IPS-18a (cell line): ENCODE measurements around the gene PAQR5.
"Not testable (repeated sequence)": the region's sequence is repeated elsewhere in the genome, so short reads cannot be mapped to it uniquely, and the experiment has no call there.

Experiments
- H3K27ac ChIP-seq: one replicate; pipeline ENCODE4 v1.5.1; 2013; ENCODE audit warnings: low read length
- H3K27me3 ChIP-seq: one replicate; pipeline ENCODE4 v1.6.1; 2013; ENCODE audit warnings: mild to moderate bottlenecking, low read length; ENCODE audit not compliant: control insufficient read depth, insufficient read depth
- H3K36me3 ChIP-seq: one replicate; pipeline ENCODE4 v1.6.1; 2013; ENCODE audit warnings: low read depth, low read length; ENCODE audit not compliant: control insufficient read depth
- H3K4me1 ChIP-seq: one replicate; pipeline ENCODE4 v1.6.1; 2013; ENCODE audit warnings: low read depth, low read length; ENCODE audit not compliant: control insufficient read depth
- H3K4me3 ChIP-seq: one replicate; pipeline ENCODE4 v1.5.1; 2013; ENCODE audit warnings: low read length
- H3K9ac ChIP-seq: one replicate; pipeline ENCODE4 v1.6.1; 2013; ENCODE audit warnings: mild to moderate bottlenecking, low read length, moderate library complexity
- H3K9me3 ChIP-seq: one replicate; pipeline ENCODE4 v1.6.1; 2013; ENCODE audit warnings: low read depth, low read length; ENCODE audit not compliant: control insufficient read depth

PAQR5 gene

DNA sequence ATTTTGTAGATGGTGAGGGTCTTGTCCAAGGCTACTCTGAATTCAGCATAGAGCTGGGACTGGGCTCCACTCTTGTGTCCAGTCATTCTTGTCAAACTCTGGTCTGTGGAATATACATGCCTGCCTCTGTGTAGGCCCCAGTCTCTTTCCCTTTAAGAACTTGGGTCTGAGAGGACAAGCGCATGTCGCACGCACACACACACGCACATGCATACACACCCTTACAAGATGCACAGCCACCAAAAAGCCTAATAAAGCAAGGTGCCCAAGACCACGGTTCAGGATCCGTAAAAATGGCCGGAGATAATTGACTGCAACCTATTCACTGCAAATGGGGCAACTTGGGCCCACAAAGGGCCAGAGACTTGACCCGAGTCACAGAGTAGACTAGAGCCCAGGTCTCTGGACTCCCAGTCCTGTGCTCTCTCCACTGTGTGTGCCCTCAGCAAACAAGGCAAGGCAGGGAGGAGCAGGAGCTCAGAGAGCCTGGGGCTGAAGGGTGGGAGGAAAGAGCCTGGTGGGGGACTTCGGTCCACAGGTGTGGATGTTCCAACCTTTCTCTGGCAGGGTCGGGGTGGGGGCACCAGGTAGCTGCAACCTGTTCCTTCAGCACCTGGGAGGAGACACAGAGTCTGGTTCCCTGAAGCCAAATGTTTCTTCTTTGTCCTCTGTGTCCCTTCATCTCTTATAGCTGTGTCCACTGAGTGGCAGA, 914 bp upstream of the PAQR5 start:
- peaks cover 9% of the 10 kb centered on the region for H3K4me1 ChIP-seq
- no peaks in the 10 kb centered on the region for H3K36me3 ChIP-seq
- H3K27ac ChIP-seq, result no peak overlapping the region
- H3K4me3 ChIP-seq, result peak overlapping the region; percentile 50
- peaks cover 50% of the 10 kb centered on the region for H3K27me3 ChIP-seq
- H3K9ac ChIP-seq, result no peak overlapping the region
- H3K9me3 ChIP-seq, result no peaks in the 10 kb centered on the region

DNA sequence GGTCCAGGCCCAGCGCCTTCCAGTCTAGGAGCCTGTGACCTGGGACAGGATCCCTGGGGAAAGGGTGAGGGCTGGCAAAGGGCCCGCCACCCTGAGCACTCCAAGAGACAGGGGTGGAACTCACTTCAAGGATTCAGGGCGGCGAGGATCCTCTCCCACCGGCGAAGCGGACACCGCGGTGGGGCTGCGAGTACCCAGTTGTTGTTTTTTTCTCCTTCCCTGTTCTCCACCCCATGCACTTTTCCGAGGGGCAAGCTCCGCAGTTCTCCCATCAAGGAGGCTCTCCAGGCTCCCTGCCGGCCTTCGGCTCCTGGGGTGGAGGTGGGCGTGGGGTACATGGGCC, 387 bp upstream of the PAQR5 start:
- Histone ChIP-seq H3K27me3 (peaks cover 50% of the 10 kb centered on the region), H3K4me3 (peak overlapping the region; percentile 50), H3K9me3 (no peaks in the 10 kb centered on the region), H3K36me3 (no peaks in the 10 kb centered on the region), H3K9ac (peak overlapping the region; percentile 44), H3K27ac (no peak overlapping the region), H3K4me1 (peaks cover 9% of the 10 kb centered on the region)

DNA sequence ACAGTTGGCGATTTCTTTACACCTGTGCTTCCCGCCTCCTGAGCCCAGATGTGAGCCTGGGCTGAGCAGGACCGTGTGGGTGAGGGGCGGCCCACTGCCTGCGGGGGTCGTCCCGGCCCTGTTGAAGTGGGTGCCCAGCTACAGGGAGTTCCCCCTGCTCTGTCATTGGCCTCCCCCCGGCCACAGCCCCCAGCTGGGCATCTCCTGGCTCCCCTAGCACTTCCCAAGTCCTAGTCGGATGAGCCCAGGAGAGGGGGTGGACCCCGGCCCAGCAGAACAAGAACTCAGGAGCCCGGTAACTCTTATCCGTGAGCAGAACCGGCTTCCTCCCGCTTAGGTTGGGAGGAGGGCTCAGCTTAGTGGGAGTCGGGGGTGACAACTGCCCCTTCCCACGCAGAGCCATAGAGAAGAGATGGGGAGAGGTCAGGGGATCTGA, 757 bp downstream of the PAQR5 start:
- Histone ChIP-seq H3K27ac (no peak overlapping the region), H3K4me3 (peak overlapping the region; percentile 50), H3K27me3 (peaks cover 50% of the 10 kb centered on the region), H3K36me3 (no peaks in the 10 kb centered on the region), H3K9me3 (no peaks in the 10 kb centered on the region), H3K4me1 (peaks cover 9% of the 10 kb centered on the region), H3K9ac (no peak overlapping the region)

DNA sequence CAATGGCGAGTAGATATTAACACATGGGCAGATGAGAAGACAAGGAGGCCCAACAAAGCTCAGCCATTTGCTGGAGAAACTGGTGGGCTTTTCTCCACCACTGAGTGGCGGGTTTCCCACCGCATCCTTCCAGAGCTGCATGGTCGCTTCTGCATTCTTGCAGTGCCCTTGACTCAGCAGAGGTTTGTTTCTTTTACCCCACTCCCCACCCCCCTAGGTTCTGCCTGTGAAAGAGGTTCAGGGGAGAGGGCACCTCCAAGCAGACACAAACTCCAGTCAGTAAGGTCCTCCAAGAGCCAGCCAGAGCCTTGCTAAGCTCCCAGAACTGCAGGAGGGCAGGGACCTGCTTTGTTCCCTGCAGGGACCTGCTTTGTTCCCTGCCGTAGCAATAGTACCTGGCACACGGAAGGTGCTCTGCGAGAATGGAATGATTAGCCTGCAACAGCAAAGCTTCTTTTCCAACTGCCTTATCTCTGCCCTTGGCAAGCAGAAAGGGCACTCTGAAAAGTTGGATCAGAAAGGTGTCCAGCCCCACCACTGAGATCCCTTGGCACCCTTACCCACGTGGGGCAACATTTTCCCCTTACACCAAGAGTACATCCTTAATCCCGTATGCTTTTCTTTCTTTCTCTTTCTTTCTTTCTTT, 1.4 kb downstream of the PAQR5 start:
- peaks cover 9% of the 10 kb centered on the region for H3K4me1 ChIP-seq
- no peaks in the 10 kb centered on the region for H3K9me3 ChIP-seq
- peak overlapping the region; percentile 50 for H3K4me3 ChIP-seq
- no peaks in the 10 kb centered on the region for H3K36me3 ChIP-seq
- H3K27me3 ChIP-seq, result peaks cover 50% of the 10 kb centered on the region
- H3K9ac ChIP-seq, result no peak overlapping the region
- no peak overlapping the region for H3K27ac ChIP-seq

DNA sequence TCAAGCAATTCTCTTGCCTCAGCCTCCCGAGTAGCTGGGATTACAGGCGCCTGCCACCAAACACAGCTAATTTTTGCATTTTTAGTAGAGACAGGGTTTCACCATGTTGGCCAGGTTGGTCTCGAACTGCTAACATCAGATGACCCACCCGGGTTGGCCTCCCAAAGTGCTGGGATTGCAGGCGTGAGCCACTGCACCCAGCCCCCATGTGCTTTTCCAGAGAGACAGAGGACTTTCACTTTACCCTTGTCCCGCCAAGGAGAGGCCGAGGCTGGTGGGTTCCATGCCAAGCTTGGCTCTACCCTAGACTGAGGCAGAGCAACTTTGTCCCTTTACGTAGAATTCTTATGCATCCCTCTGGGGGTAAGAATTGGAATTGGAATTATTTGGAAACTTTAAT, 2.4 kb downstream of the PAQR5 start:
- H3K27ac ChIP-seq, H3K9me3 ChIP-seq, H3K36me3 ChIP-seq, H3K4me1 ChIP-seq, H3K4me3 ChIP-seq, H3K9ac ChIP-seq: not testable (repeated sequence)
- H3K27me3 ChIP-seq, result peaks cover 50% of the 10 kb centered on the region

DNA sequence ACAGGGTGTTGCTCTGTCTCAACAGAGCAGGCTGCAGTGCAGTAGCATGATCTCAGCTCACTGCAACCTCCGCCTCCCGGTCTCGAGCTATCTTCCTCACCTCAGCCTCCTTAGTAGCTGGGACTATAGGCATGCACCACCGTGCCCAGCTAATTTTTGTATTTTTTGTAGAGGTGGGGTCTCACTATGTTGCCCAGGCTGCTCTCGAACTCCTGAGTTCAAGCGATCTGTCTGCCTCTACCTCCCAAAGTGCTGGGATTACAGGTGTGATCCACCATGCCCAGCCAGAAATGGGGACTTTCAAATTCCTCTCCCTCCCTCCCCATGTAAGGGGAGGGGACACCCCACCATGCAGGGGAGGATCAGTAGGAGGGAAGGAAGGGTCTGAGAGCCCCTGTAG, 3.4 kb downstream of the PAQR5 start:
- H3K9me3 ChIP-seq, H3K9ac ChIP-seq, H3K27ac ChIP-seq, H3K36me3 ChIP-seq, H3K4me3 ChIP-seq, H3K4me1 ChIP-seq: not testable (repeated sequence)
- H3K27me3 ChIP-seq, result peaks cover 42% of the 10 kb centered on the region

DNA sequence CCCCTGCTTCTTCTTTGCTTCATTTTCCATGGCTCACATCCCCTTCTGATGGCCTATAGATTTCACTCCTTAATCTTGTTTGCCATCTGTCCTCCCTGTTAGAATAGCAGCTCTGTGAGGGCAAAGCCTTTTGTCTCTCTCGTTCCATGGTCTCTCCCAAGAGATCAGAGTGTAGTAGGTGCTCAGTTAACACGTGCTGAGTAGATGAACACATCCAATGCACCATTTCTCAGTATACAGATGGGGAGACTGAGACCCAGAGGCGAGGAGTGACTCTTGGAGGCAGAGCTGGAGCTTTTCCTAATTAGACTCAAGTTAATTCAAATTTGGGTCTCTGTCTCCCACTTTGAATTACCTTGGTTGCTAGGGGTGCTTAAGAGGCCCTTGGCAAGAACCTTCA, 4.2 kb downstream of the PAQR5 start:
- Histone ChIP-seq H3K9me3 (no peaks in the 10 kb centered on the region), H3K4me1 (peaks cover 9% of the 10 kb centered on the region), H3K9ac (no peak overlapping the region), H3K27ac (no peak overlapping the region), H3K4me3 (no peak overlapping the region), H3K36me3 (no peaks in the 10 kb centered on the region), H3K27me3 (peaks cover 33% of the 10 kb centered on the region)

DNA sequence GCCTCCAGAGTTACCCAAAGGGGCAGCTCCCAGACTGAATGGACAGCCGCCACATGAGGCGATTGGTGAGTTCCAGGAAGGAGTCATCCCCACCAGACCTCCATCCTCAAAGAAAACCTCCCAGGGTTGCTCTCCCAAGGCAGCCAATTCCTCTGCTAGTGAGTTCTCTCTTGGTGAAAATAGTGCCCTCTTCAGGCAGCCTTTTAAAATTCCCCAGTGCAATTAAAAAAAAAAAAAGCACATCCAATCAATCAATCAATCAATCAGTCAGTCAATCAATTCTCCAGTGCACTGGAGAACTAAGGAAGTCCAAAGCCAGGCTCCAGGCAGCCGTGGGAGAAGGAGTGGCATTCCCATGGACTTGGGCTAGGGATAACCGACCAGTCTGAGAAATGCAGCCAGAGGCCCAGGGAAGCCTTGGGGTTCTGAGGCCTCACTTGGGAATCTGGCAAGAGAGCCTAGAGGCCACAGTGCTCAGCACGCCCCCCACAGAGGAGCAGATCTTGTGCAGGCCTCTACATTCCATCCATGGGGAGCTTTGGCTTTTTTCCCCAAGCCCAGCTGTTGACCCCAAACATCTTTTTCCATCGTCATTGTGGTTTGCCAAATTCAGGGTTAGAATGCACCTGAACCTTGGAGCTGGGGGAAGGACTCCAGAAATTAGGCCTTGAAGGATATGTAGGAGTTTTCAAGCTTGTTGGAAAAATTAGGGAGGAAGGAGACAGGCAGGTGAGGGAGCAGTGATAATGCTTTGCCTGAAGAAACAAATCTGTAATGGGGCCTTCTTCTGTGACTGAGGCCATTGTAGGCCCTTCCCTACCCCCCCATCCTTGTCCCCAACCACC, 4.8 kb downstream of the PAQR5 start:
- Histone ChIP-seq H3K9me3 (no peaks in the 10 kb centered on the region), H3K4me1 (peaks cover 9% of the 10 kb centered on the region), H3K36me3 (no peaks in the 10 kb centered on the region), H3K4me3 (no peak overlapping the region), H3K27me3 (peaks cover 27% of the 10 kb centered on the region), H3K9ac (no peak overlapping the region), H3K27ac (no peak overlapping the region)

DNA sequence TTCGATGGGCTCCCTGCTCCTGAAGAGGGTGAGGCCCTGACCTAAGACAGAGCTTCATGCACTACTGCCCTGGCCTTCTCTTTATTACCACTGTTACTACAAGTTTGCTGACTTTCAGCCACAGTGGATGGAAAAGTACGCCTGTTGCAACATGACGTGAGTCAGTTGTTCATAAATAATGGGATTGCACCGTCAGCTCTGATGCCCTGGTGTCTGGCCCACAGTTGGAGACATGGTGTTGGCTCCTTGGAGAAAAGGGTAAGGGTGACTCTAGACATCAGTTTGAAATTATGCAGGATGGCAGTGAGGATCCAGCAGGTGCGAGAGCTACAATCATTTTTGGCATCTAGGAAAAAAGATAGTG, 5.5 kb downstream of the PAQR5 start:
- Histone ChIP-seq H3K27ac (no peak overlapping the region), H3K36me3 (no peaks in the 10 kb centered on the region), H3K9ac (no peak overlapping the region), H3K9me3 (no peaks in the 10 kb centered on the region), H3K27me3 (peaks cover 21% of the 10 kb centered on the region), H3K4me1 (peaks cover 9% of the 10 kb centered on the region), H3K4me3 (no peak overlapping the region)

DNA sequence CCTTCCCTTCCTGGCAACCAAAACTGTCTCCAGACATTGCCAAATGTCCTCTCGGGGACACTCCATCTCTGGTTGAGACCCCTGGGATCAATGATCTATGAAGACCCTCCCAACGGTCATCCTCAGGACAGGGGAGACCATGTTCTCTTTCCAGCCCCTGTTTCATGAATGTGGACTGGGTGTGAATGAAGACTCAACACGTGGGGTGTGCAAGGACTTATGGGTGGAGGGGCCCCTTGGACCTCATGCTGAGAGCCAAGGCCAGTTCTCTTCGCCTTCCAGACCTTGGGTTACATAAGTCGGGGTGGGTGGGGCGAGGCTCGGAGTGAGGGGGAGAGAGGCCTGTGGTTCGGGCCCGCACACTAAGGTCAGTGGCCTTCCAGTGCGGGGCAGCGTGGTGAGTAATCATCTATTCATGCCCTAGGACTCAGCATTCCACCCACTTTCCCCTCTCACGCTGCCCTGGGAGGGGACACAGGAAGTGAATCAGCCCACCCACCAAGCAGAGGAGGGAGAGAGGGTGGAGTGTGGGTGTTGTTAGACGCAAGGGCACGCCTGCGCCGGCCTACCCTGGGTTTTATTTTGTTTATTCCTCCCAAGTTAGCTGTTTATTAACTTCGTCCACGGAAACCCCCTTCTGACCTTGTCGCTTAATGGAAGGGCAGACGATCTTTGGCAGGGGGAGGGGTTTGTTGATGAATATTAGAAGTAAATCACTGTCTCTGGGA, 6.7 kb downstream of the PAQR5 start:
- H3K36me3 ChIP-seq, result no peaks in the 10 kb centered on the region
- no peak overlapping the region for H3K4me3 ChIP-seq
- H3K9me3 ChIP-seq, result no peaks in the 10 kb centered on the region
- no peak overlapping the region for H3K27ac ChIP-seq
- no peak overlapping the region for H3K9ac ChIP-seq
- no peaks in the 10 kb centered on the region for H3K4me1 ChIP-seq
- peaks cover 9% of the 10 kb centered on the region for H3K27me3 ChIP-seq

DNA sequence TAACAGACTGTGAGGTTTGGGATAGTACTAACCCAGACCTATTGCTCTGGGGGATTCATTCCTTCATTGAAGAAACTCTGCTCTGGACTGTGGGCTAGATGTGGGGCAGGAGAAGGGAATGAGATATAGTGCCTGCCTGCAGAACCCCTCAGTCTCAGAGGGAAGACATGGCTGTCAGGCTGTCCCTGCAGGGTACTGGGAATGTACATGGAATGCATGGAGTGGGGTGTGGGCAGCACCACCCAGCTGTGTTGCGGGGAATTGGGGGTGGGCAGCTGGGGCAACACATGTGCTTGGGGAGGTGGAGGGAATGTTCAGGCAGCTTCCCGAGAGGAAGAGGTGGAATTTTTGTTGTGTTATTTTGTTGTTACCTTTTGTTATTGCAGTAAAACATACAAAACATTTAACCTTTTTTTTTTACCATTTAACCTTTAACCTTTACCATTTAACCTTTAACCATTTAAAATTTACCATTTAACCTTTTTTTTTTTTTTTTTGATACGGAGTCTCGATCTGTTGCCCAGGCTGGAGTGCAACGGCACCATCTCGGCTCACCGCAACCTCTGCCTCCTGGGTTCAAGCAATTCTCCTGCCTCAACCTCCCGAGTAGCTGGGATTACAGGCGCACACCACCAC, 7.3 kb downstream of the PAQR5 start:
- H3K4me1 ChIP-seq, result no peaks in the 10 kb centered on the region
- no peaks in the 10 kb centered on the region for H3K36me3 ChIP-seq
- H3K4me3 ChIP-seq, result no peak overlapping the region
- H3K9me3 ChIP-seq, result no peaks in the 10 kb centered on the region
- H3K9ac ChIP-seq, result no peak overlapping the region
- peaks cover 4% of the 10 kb centered on the region for H3K27me3 ChIP-seq
- no peak overlapping the region for H3K27ac ChIP-seq
